IMR-90 (cell line): Measurements from ENCODE around the gene ST6GALNAC3.

ENCODE experiments used
- BHLHE40 ChIP-seq: fragments of 150-350 bp; IDR thresholded peaks from 2 replicates; pipeline ENCODE4 v1.6.1; 2016; ENCODE audit warnings: mild to moderate bottlenecking, low read depth, low read length
- FOS ChIP-seq: fragments of 150-350 bp; IDR thresholded peaks from 2 replicates; pipeline ENCODE4 v1.6.1; 2016; ENCODE audit warnings: low read depth, low read length
- MAFK ChIP-seq: IDR thresholded peaks from 2 replicates; pipeline ENCODE4 v1.6.1; 2012; ENCODE audit warnings: low read depth, low read length, improper control_type of control experiment
- MAZ ChIP-seq: IDR thresholded peaks from 2 replicates; pipeline ENCODE4 v1.6.1; 2012; ENCODE audit warnings: low read depth, mild to moderate bottlenecking, low read length, improper control_type of control experiment, moderate library complexity, borderline replicate concordance
- MXI1 ChIP-seq: IDR thresholded peaks from 2 replicates; pipeline ENCODE4 v1.6.1; 2012; ENCODE audit warnings: low read depth, mild to moderate bottlenecking, low read length, moderate library complexity, borderline replicate concordance
- POLR2A ChIP-seq: IDR thresholded peaks from 2 replicates; pipeline ENCODE4 v1.6.1; 2012; ENCODE audit warnings: mild to moderate bottlenecking, low read depth, low read length
- RAD21 ChIP-seq: IDR thresholded peaks from 2 replicates; pipeline ENCODE4 v1.6.1; 2012; ENCODE audit warnings: low read length, improper control_type of control experiment
- RCOR1 ChIP-seq: IDR thresholded peaks from 2 replicates; pipeline ENCODE4 v1.6.1; 2012; ENCODE audit warnings: mild to moderate bottlenecking, low read length, improper control_type of control experiment; ENCODE audit not compliant: insufficient replicate concordance
- USF2 ChIP-seq: fragments of 150-350 bp; IDR thresholded peaks from 2 replicates; pipeline ENCODE4 v1.6.1; 2017; ENCODE audit warnings: mild to moderate bottlenecking, antibody characterized with exemption, low read length, low read depth
- TF ChIP-seq, protein P1 (sequence below): conservative IDR thresholded peaks from 2 replicates; pipeline ENCODE4 v1.5.1; 2012; ENCODE audit warnings: mild to moderate bottlenecking, low read depth, low read length, improper control_type of control experiment
- TF ChIP-seq, protein P2 (sequence below): fragments of 150-350 bp; IDR thresholded peaks from 2 replicates; pipeline ENCODE4 v1.6.1; 2016; ENCODE audit warnings: low read depth, mild to moderate bottlenecking, low read length, moderate library complexity, borderline replicate concordance

GRCh38 chr1:76153841-76154205, 79.3 kb downstream of the ST6GALNAC3 start:
- TF ChIP-seq MAFK = no peak
- TF ChIP-seq POLR2A = no peak
- TF ChIP-seq, protein P1, sequence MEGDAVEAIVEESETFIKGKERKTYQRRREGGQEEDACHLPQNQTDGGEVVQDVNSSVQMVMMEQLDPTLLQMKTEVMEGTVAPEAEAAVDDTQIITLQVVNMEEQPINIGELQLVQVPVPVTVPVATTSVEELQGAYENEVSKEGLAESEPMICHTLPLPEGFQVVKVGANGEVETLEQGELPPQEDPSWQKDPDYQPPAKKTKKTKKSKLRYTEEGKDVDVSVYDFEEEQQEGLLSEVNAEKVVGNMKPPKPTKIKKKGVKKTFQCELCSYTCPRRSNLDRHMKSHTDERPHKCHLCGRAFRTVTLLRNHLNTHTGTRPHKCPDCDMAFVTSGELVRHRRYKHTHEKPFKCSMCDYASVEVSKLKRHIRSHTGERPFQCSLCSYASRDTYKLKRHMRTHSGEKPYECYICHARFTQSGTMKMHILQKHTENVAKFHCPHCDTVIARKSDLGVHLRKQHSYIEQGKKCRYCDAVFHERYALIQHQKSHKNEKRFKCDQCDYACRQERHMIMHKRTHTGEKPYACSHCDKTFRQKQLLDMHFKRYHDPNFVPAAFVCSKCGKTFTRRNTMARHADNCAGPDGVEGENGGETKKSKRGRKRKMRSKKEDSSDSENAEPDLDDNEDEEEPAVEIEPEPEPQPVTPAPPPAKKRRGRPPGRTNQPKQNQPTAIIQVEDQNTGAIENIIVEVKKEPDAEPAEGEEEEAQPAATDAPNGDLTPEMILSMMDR = no peak
- TF ChIP-seq MXI1 = no peak
- no peak for TF ChIP-seq RCOR1
- TF ChIP-seq FOS = no peak
- no peak for TF ChIP-seq USF2
- no peak for TF ChIP-seq RAD21
- no peak for TF ChIP-seq BHLHE40
- TF ChIP-seq, protein P2, sequence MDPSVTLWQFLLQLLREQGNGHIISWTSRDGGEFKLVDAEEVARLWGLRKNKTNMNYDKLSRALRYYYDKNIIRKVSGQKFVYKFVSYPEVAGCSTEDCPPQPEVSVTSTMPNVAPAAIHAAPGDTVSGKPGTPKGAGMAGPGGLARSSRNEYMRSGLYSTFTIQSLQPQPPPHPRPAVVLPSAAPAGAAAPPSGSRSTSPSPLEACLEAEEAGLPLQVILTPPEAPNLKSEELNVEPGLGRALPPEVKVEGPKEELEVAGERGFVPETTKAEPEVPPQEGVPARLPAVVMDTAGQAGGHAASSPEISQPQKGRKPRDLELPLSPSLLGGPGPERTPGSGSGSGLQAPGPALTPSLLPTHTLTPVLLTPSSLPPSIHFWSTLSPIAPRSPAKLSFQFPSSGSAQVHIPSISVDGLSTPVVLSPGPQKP = no peak
- TF ChIP-seq MAZ = no peak
